T-helper 9 cell (primary cell): ENCODE measurements around the gene AARSD1.
"Not testable (repeated sequence)": the region's sequence is repeated elsewhere in the genome, so short reads cannot be mapped to it uniquely, and the experiment has no call there.

ENCODE experiments used
- DNase-seq: peaks from one replicate; pipeline ENCODE4 v3.0.0-alpha.2; 2020

Gene AARSD1

GRCh38 chr17:42920106-42920900 lies 44.0 kb downstream of the AARSD1 start:
- no peak for DNase-seq

GRCh38 chr17:42919522-42920077 lies 44.7 kb downstream of the AARSD1 start:
- not testable (repeated sequence) for DNase-seq

GRCh38 chr17:42918902-42919521 lies 45.2 kb downstream of the AARSD1 start:
- no peak for DNase-seq

- no peak for DNase-seq
Measured at GRCh38 chr17:42917236-42917603, 47.0 kb downstream of the AARSD1 start.

GRCh38 chr17:42916388-42917235 lies 47.6 kb downstream of the AARSD1 start:
- not testable (repeated sequence) for DNase-seq

- not testable (repeated sequence) for DNase-seq
Measured at GRCh38 chr17:42915288-42915687, 49.0 kb downstream of the AARSD1 start.

GRCh38 chr17:42913981-42914617 lies 50.2 kb downstream of the AARSD1 start:
- DNase-seq, result no peak

- no peak for DNase-seq
Measured at GRCh38 chr17:42913522-42913921, 50.7 kb downstream of the AARSD1 start.

- DNase-seq, result no peak
Measured at GRCh38 chr17:42908872-42909700, 55.2 kb downstream of the AARSD1 start.

- DNase-seq, result no peak
Measured at GRCh38 chr17:42906772-42907446, 57.3 kb downstream of the AARSD1 start.

- no peak for DNase-seq
Measured at GRCh38 chr17:42904110-42904469, 60.2 kb downstream of the AARSD1 start.

GRCh38 chr17:42901535-42902229 lies 62.6 kb downstream of the AARSD1 start:
- DNase-seq, result no peak
